Heart left ventricle (tissue), 16 donors: ENCODE data around the gene TANGO2. TPM values are rescaled to one million over a fixed set of nuclear protein-coding genes. Genes with fewer than 3 reads are reported as not detected.

Source experiments
- ATAC-seq, 4 donors: fragments of 200-7000 bp; cut with Tn5 transposase; one replicate each; pipeline ENCODE4 v1.9.1; 2020 to 2022; ENCODE audit warnings: moderate library complexity in 4 of 4, mild to moderate bottlenecking in 3 of 4, moderate number of reproducible peaks in 1 of 4
- DNase-seq, 5 donors: peaks; one replicate each; pipeline ENCODE4 v3.0.0-alpha.2; 2020
- H3K27ac ChIP-seq, 12 donors: fragments of 200-600 bp; sonication (generic) in 4 of 12; one replicate each; pipeline versions ENCODE4 v1.5.0 to v1.8.0; 2016 to 2022; ENCODE audit warnings: mild to moderate bottlenecking in 2 of 12
- H3K27me3 ChIP-seq, 9 donors: fragments of 200-600 bp; sonication (generic) in 2 of 9; one replicate each; pipeline versions ENCODE4 v1.5.1 to v1.8.0; 2016 to 2022; ENCODE audit warnings: mild to moderate bottlenecking in 3 of 9
- H3K36me3 ChIP-seq, 9 donors: fragments of 200-600 bp; sonication (generic) in 2 of 9; one replicate each; pipeline versions ENCODE4 v1.5.0 to v1.8.0; 2018 to 2022; ENCODE audit warnings: mild to moderate bottlenecking in 2 of 9
- H3K4me1 ChIP-seq, 12 donors: fragments of 200-600 bp; sonication (generic) in 4 of 12; one replicate each; pipeline versions ENCODE4 v1.5.0 to v1.8.0; 2016 to 2022; ENCODE audit warnings: mild to moderate bottlenecking in 3 of 12
- H3K4me3 ChIP-seq, 12 donors: fragments of 200-600 bp; sonication (generic) in 4 of 12; one replicate each; pipeline versions ENCODE4 v1.5.0 to v1.8.0; 2017 to 2022; ENCODE audit warnings: mild to moderate bottlenecking in 9 of 12, moderate library complexity in 4 of 12
- H3K9me3 ChIP-seq, 12 donors: fragments of 200-600 bp; sonication (generic) in 4 of 12; one replicate each; pipeline versions ENCODE4 v1.5.0 to v1.8.0; 2016 to 2022; ENCODE audit warnings: mild to moderate bottlenecking in 1 of 12
- CTCF ChIP-seq, 12 donors: fragments of 200-600 bp; sonication (generic) in 4 of 12; IDR thresholded peaks; one replicate each; pipeline versions ENCODE4 v1.5.0 to v1.8.0; 2018 to 2022; ENCODE audit warnings: antibody characterized with exemption in 12 of 12, mild to moderate bottlenecking in 5 of 12
- POLR2A ChIP-seq, 2 donors: fragments of 450-650 bp; IDR thresholded peaks; one replicate each; pipeline ENCODE4 v1.6.1; 2017; ENCODE audit warnings: antibody characterized with exemption in 2 of 2, mild to moderate bottlenecking in 2 of 2, moderate library complexity in 2 of 2
- WGBS, 4 donors: extraction: QIAGEN DNeasy Blood & Tissue Kit in 2 of 4; methylation state at CpG; one replicate each; pipeline versions ENCODE4 v1.1.5 to v1.1.7; 2013 to 2018; 5-methylcytosine and 5-hydroxymethylcytosine counted together
- intact Hi-C, 10 donors: fragments of 100-400 bp; cut with DNase I; formaldehyde crosslinking; loops; one replicate each; pipeline versions ENCODE4 v1.11.1 to v1.14.2; 2022
- polyA plus RNA-seq, 2 donors: library from polyadenylated mRNA; stranded (reverse); fragments of 200-250 nt; gene quantifications; one replicate each; pipeline ENCODE4 v1.2.3, GENCODE V29; 2013
- total RNA-seq, 9 donors: library from RNA; depleted of rRNA in 2 of 9; stranded (reverse); fragments of >200 nt in 2 of 9; fragmentation: NEBNext Ultra II Directional in 3 of 9; extraction: Animal tissue kit (Norgen Biotek cat#: 25700) in 3 of 9; gene quantifications; one replicate each; pipeline versions ENCODE4 v1.1.0 to v1.2.4, GENCODE V29; 2016 to 2023
- donor health status: ischemic (EF 13 %, LVEDD 7.1; RV severe dilation, severe dysfunction).
- donor health status: healthy with polysubstance abuse.
- donor health status: DM: no; HTN: yes; CAD: no.
- donor health status: DM: no; HTN: no; CAD: no.
- donor health status: ischemic (EF 25% LVEDD 6.9; RV normal size, moderate dysfunction).
- donor health status: ischemic (EF 25% LVEDD 5.7; RV mildly dilated, moderate dysfunction).
- donor health status: healthy.
- donor health status: DM: yes; HTN: yes; CAD: no.
- donor health status: ischemic (EF 35%, LVEDD 5.7; RV mildly dilated, moderate dysfunction).
- donor health status: nonischemic (EF 11% LVEDD 7.7; RV severe dilation, severe dysfunction).
- donor health status: DM: yes; HTN: yes; CAD: no.
- donor health status: PGD.
- donor health status: ischemic (EF 29% LVEDD 5.4; RV normal size, mild dysfunction).
- donor health status: nonischemic (EF 23%, LVEDD 6.1; RV moderate dilation, normal function).

Gene TANGO2
- total and polyA plus RNA-seq, 11 donors: 51.3 to 341 (median 63.0) TPM

- TF ChIP-seq CTCF (IDR thresholded peaks at IDR 0.05): no peak
- no peak for TF ChIP-seq POLR2A (IDR thresholded peaks at IDR 0.05)
- no peak overlapping the region for H3K4me3 ChIP-seq
- intact Hi-C loops: loop anchor here in 2 of 10 donors (5.0 to 10.0 kb wide), 2 partner anchors 41 to 48 kb away; partner anchors contain the start of gene DGCR8 (in 1 of the 2)
- no peaks in the 10 kb centered on the region for H3K27me3 ChIP-seq
- 92 to 96% (median 95%) methylated on average over 25 of the region's 25 CpGs for WGBS, 4 donors
- DNase-seq (no peak), ATAC-seq (no peak)
- H3K4me1 ChIP-seq: peaks cover 10 to 57% (median 35%) of the 10 kb centered on the region in 12 donors
- H3K9me3 ChIP-seq: no peaks in the 10 kb centered on the region
- peaks cover 0 to 64% (median 55%) of the 10 kb centered on the region in 9 donors for H3K36me3 ChIP-seq
- no peak overlapping the region for H3K27ac ChIP-seq
Measured at GRCh38 chr22:20036535-20037392, 15.9 kb downstream of the TANGO2 start.

- Histone ChIP-seq H3K4me3 (no peak overlapping the region), H3K9me3 (no peaks in the 10 kb centered on the region), H3K36me3 (peaks cover 0 to 64% (median 57%) of the 10 kb centered on the region in 9 donors), H3K4me1 (peaks cover 3 to 50% (median 29%) of the 10 kb centered on the region in 12 donors), H3K27ac (no peak overlapping the region), H3K27me3 (no peaks in the 10 kb centered on the region)
- no peak for TF ChIP-seq POLR2A (IDR thresholded peaks at IDR 0.05)
- no peak for TF ChIP-seq CTCF (IDR thresholded peaks at IDR 0.05)
- DNase-seq (no peak), ATAC-seq (no peak)
- intact Hi-C loops: loop anchor here in 2 of 10 donors (5.0 to 10.0 kb wide), 2 partner anchors 40 to 47 kb away; partner anchors contain the start of gene DGCR8 (in 1 of the 2)
- WGBS, 4 donors: 75 to 91% (median 83%) methylated on average over 3 of the region's 3 CpGs
Measured at GRCh38 chr22:20037419-20037818, 16.5 kb downstream of the TANGO2 start.

GRCh38 chr22:20038574-20038973 lies 17.7 kb downstream of the TANGO2 start:
- Histone ChIP-seq H3K27me3 (no peaks in the 10 kb centered on the region), H3K4me3 (no peak overlapping the region), H3K9me3 (no peaks in the 10 kb centered on the region), H3K36me3 (peaks cover 0 to 73% (median 61%) of the 10 kb centered on the region in 9 donors), H3K27ac (no peak overlapping the region), H3K4me1 (peaks cover 0 to 39% (median 18%) of the 10 kb centered on the region in 12 donors)
- ATAC-seq (no peak), DNase-seq (no peak)
- WGBS, 4 donors: 86 to 96% (median 93%) methylated on average over 6 to 7 of the region's 7 CpGs
- TF ChIP-seq CTCF (IDR thresholded peaks at IDR 0.05) (no peak), POLR2A (IDR thresholded peaks at IDR 0.05) (no peak)
- intact Hi-C loops: loop anchor here in 2 of 10 donors (5.0 to 10.0 kb wide), 2 partner anchors 39 to 46 kb away; partner anchors contain the start of gene DGCR8 (in 1 of the 2)

- DNase-seq (no peak), ATAC-seq (no peak)
- no peak for TF ChIP-seq POLR2A (IDR thresholded peaks at IDR 0.05)
- TF ChIP-seq CTCF (IDR thresholded peaks at IDR 0.05): no peak
- no peak overlapping the region for H3K4me3 ChIP-seq
- intact Hi-C loops: loop anchor here in 2 of 10 donors (5.0 to 10.0 kb wide), 2 partner anchors 37 to 45 kb away; partner anchors contain the start of gene DGCR8 (in 1 of the 2)
- H3K27ac ChIP-seq: no peak overlapping the region
- H3K27me3 ChIP-seq: no peaks in the 10 kb centered on the region
- no peaks in the 10 kb centered on the region for H3K9me3 ChIP-seq
- peaks cover 0 to 31% (median 10%) of the 10 kb centered on the region in 12 donors for H3K4me1 ChIP-seq
- 84 to 92% (median 89%) methylated on average over 8 to 9 of the region's 9 CpGs for whole genome bisulfite sequencing, 4 donors
- H3K36me3 ChIP-seq: peaks cover 0 to 85% (median 73%) of the 10 kb centered on the region in 9 donors
Measured at GRCh38 chr22:20039683-20040325, 18.9 kb downstream of the TANGO2 start.
